B cell (primary cell): ENCODE data around the gene XPO5. TPM values are rescaled to one million over a fixed set of nuclear protein-coding genes. Genes with fewer than 3 reads are reported as not detected.

Experiments used
- ATAC-seq: fragments of 200-7000 bp; cut with Tn5 transposase; one replicate; pipeline ENCODE4 v1.10.0; 2021; ENCODE audit warnings: low read depth, mild to moderate bottlenecking, moderate number of reproducible peaks, moderate library complexity
- CTCF ChIA-PET: fragments of 350-600 bp; sonication (Branson Sonifier 250); formaldehyde crosslinking; loops from one replicate; lab custom pipeline; 2021; ENCODE audit warnings: antibody characterized with exemption, inconsistent platforms; lab: Charles Lee
- POLR2A ChIA-PET: fragments of 350-600 bp; sonication (Branson Sonifier 250); formaldehyde crosslinking; loops from one replicate; lab custom pipeline; 2021; ENCODE audit warnings: antibody characterized with exemption; lab: Charles Lee
- DNase-seq: peaks from one replicate; pipeline ENCODE4 v3.0.0; 2013
- H2AFZ ChIP-seq: 2 replicates; pipeline ENCODE4 v1.6.1; 2012; ENCODE audit warnings: mild to moderate bottlenecking, low read depth, low read length; ENCODE audit not compliant: insufficient read depth, poor library complexity, severe bottlenecking
- H3K27ac ChIP-seq, 2 donors: 1 replicate in 1 of 2; 2 replicates in 1 of 2; pipeline ENCODE4 v1.5.1; 2012 to 2013; ENCODE audit warnings: low read length in 2 of 2, mild to moderate bottlenecking in 2 of 2, moderate library complexity in 1 of 2
- H3K27me3 ChIP-seq, 4 experiments: fragments of 200-600 bp in 1 of 4; sonication (generic) in 1 of 4; replicated peaks in 1 of 4; 1 replicate in 2 of 4; 2 replicates in 2 of 4; pipeline versions ENCODE4 v1.6.1 to v1.7.0; 2013 to 2016; ENCODE audit warnings: low read length in 3 of 4, mild to moderate bottlenecking in 2 of 4, mixed read lengths in 1 of 4, moderate library complexity in 1 of 4; ENCODE audit not compliant: insufficient read depth in 4 of 4, control insufficient read depth in 3 of 4; ENCODE audit errors: control extremely low read depth in 1 of 4
- H3K36me3 ChIP-seq, 2 experiments: replicated peaks in 1 of 2; 1 replicate in 1 of 2; 2 replicates in 1 of 2; pipeline versions ENCODE4 v1.6.1 to v1.7.1; 2013; ENCODE audit warnings: low read length in 1 of 2; ENCODE audit not compliant: insufficient read depth in 2 of 2, control insufficient read depth in 1 of 2; ENCODE audit errors: control extremely low read depth in 1 of 2, extremely low read depth in 1 of 2
- H3K4me1 ChIP-seq, 2 donors: fragments of 200-600 bp in 1 of 2; sonication (generic) in 1 of 2; 1 replicate in 1 of 2; 2 replicates in 1 of 2; pipeline versions ENCODE4 v1.5.1 to v1.6.1; 2013 to 2017; ENCODE audit warnings: low read length in 2 of 2; ENCODE audit not compliant: control insufficient read depth in 2 of 2, insufficient read depth in 2 of 2
- H3K4me2 ChIP-seq: replicated peaks from 2 replicates; pipeline ENCODE3; 2012; ENCODE audit warnings: mild to moderate bottlenecking, low read depth, low read length; ENCODE audit not compliant: poor library complexity, severe bottlenecking
- H3K4me3 ChIP-seq, 5 experiments: fragments of 200-600 bp in 1 of 5; sonication (generic) in 1 of 5; 1 replicate in 3 of 5; 2 replicates in 2 of 5; pipeline versions ENCODE4 v1.5.1 to v1.7.0; 2011 to 2016; ENCODE audit warnings: low read length in 4 of 5, mild to moderate bottlenecking in 4 of 5, low read depth in 2 of 5, control low read depth in 1 of 5, moderate library complexity in 1 of 5; ENCODE audit not compliant: insufficient read depth in 1 of 5; ENCODE audit errors: control extremely low read depth in 1 of 5, extremely low read depth in 1 of 5
- H3K79me2 ChIP-seq: fragments of 200-600 bp; sonication (generic); one replicate; pipeline ENCODE4 v1.6.0; 2016; ENCODE audit warnings: low read length; ENCODE audit not compliant: control insufficient read depth, insufficient read depth
- H3K9ac ChIP-seq: fragments of 200-600 bp; sonication (generic); 2 replicates; pipeline ENCODE4 v1.6.1; 2017; ENCODE audit warnings: mild to moderate bottlenecking, low read length, moderate library complexity
- H3K9me3 ChIP-seq, 3 donors: one replicate each; pipeline versions ENCODE4 v1.6.1 to v1.7.1; 2013; ENCODE audit warnings: low read length in 2 of 3; ENCODE audit not compliant: control insufficient read depth in 2 of 3, insufficient read depth in 1 of 3; ENCODE audit errors: control extremely low read depth in 1 of 3
- H4K20me1 ChIP-seq: 2 replicates; pipeline ENCODE4 v1.6.0; 2012; ENCODE audit warnings: mild to moderate bottlenecking, low read length; ENCODE audit not compliant: insufficient read depth, control insufficient read depth, poor library complexity, severe bottlenecking
- H3K27ac Mint-ChIP-seq: one replicate; pipeline ENCODE4 v1.8.0; 2021; ENCODE audit warnings: mixed read lengths
- H3K27me3 Mint-ChIP-seq: one replicate; pipeline ENCODE4 v1.8.0; 2021; ENCODE audit warnings: mixed read lengths
- H3K4me1 Mint-ChIP-seq: one replicate; pipeline ENCODE4 v1.8.0; 2021; ENCODE audit warnings: mixed read lengths
- H3K4me3 Mint-ChIP-seq: one replicate; pipeline ENCODE4 v1.8.0; 2021; ENCODE audit warnings: mixed read lengths
- H3K9me3 Mint-ChIP-seq: one replicate; pipeline ENCODE4 v1.8.0; 2022; ENCODE audit warnings: mixed read lengths; ENCODE audit not compliant: insufficient read depth
- EZH2 ChIP-seq: IDR thresholded peaks from 2 replicates; pipeline ENCODE4 v1.6.1; 2012; ENCODE audit warnings: borderline replicate concordance, low read depth, mild to moderate bottlenecking, moderate library complexity, low read length; ENCODE audit not compliant: insufficient read depth, poor library complexity, severe bottlenecking
- WGBS: methylation state at CpG from one replicate; pipeline ENCODE4 v1.1.5; 2013; ENCODE audit warnings: missing lambda C conversion rate; ENCODE audit not compliant: insufficient coverage; 5-methylcytosine and 5-hydroxymethylcytosine counted together
- intact Hi-C: fragments of 100-400 bp; cut with micrococcal nuclease; formaldehyde crosslinking; loops from one replicate; pipeline ENCODE4 v1.10.0; 2022
- polyA plus RNA-seq: library from polyadenylated mRNA; depleted of rRNA; stranded (reverse); fragments of >200 nt; gene quantifications from 2 replicates; pipeline ENCODE4 v1.2.3, GENCODE V29; 2012
- total RNA-seq, 2 donors: library from RNA; stranded (reverse); fragments of 120-200 nt in 1 of 2; gene quantifications; 1 replicate in 1 of 2; 2 replicates in 1 of 2; pipeline versions ENCODE4 v1.2.3 to v1.2.4, GENCODE V29; 2013 to 2022
- TF ChIP-seq, protein P1 (sequence below): fragments of 200-600 bp; IDR thresholded peaks from one replicate; pipeline ENCODE4 v1.8.0; 2022; ENCODE audit warnings: antibody characterized with exemption, mild to moderate bottlenecking

Gene XPO5
- total and polyA plus RNA-seq, 2 donors (not counting 1 experiment from before 2014, with no cell fraction given) = 14.4 to 45.7 TPM

GRCh38 chr6:43495409-43495941 is 80.4 kb downstream of the XPO5 start:
- no peak overlapping the region for H3K27ac Mint-ChIP-seq
- 73% methylated on average over 3 of the region's 4 CpGs for WGBS
- H3K27me3 ChIP-seq = no peaks in the 10 kb centered on the region
- POLR2A ChIA-PET = no interaction called here
- H3K4me1 ChIP-seq = peaks cover 0 to 6% of the 10 kb centered on the region in 2 donors
- intact Hi-C loops = no loop called here
- no peak for TF ChIP-seq EZH2
- TF ChIP-seq, protein P1, sequence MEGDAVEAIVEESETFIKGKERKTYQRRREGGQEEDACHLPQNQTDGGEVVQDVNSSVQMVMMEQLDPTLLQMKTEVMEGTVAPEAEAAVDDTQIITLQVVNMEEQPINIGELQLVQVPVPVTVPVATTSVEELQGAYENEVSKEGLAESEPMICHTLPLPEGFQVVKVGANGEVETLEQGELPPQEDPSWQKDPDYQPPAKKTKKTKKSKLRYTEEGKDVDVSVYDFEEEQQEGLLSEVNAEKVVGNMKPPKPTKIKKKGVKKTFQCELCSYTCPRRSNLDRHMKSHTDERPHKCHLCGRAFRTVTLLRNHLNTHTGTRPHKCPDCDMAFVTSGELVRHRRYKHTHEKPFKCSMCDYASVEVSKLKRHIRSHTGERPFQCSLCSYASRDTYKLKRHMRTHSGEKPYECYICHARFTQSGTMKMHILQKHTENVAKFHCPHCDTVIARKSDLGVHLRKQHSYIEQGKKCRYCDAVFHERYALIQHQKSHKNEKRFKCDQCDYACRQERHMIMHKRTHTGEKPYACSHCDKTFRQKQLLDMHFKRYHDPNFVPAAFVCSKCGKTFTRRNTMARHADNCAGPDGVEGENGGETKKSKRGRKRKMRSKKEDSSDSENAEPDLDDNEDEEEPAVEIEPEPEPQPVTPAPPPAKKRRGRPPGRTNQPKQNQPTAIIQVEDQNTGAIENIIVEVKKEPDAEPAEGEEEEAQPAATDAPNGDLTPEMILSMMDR = no peak
- DNase-seq (no peak), ATAC-seq (no peak)
- H3K9me3 ChIP-seq = no peaks in the 10 kb centered on the region
- no peak overlapping the region for H3K27ac ChIP-seq
- no peak overlapping the region for H3K9ac ChIP-seq
- no peak overlapping the region for H3K4me3 Mint-ChIP-seq
- peaks cover 0 to 49% of the 10 kb centered on the region in 2 experiments for H3K36me3 ChIP-seq
- no peak overlapping the region for H2AFZ ChIP-seq
- H3K4me2 ChIP-seq = no peak overlapping the region
- H3K9me3 Mint-ChIP-seq = no peaks in the 10 kb centered on the region
- peaks cover 30% of the 10 kb centered on the region for H3K79me2 ChIP-seq
- no peaks in the 10 kb centered on the region for H3K27me3 Mint-ChIP-seq
- peaks cover 12% of the 10 kb centered on the region for H3K4me1 Mint-ChIP-seq
- H3K4me3 ChIP-seq = no peak overlapping the region
- CTCF ChIA-PET = interaction anchor here (1.5 to 8.0 kb wide), 2 partner anchors 10 to 41 kb away, joined by 5 to 69 read pairs; no protein-coding TSS in a partner anchor
- no peaks in the 10 kb centered on the region for H4K20me1 ChIP-seq

- CTCF ChIA-PET = interaction anchor here (8.0 kb wide), 1 partner anchor 10 kb away, joined by 69 read pairs; no protein-coding TSS in a partner anchor
Measured at GRCh38 chr6:43494766-43495165, 81.1 kb downstream of the XPO5 start.

More at GRCh38 chr6:43494766-43495165, 81.1 kb downstream of the XPO5 start:
- no peak for DNase-seq
- Histone ChIP-seq H3K27ac (no peak overlapping the region), H3K27me3 (no peaks in the 10 kb centered on the region), H3K9me3 (no peaks in the 10 kb centered on the region), H3K9ac (no peak overlapping the region), H3K4me2 (no peak overlapping the region), H3K4me3 (no peak overlapping the region), H3K4me1 (peaks cover 0 to 6% of the 10 kb centered on the region in 2 donors), H2AFZ (no peak overlapping the region), H3K36me3 (peaks cover 0 to 48% of the 10 kb centered on the region in 2 experiments), H4K20me1 (no peaks in the 10 kb centered on the region), H3K79me2 (peaks cover 30% of the 10 kb centered on the region)
- Mint-ChIP-seq H3K4me3 (no peak overlapping the region), H3K27me3 (no peaks in the 10 kb centered on the region), H3K27ac (no peak overlapping the region), H3K9me3 (no peaks in the 10 kb centered on the region), H3K4me1 (peaks cover 16% of the 10 kb centered on the region)
- intact Hi-C loops = no loop called here
- POLR2A ChIA-PET = interaction anchor here (0.6 kb wide), 1 partner anchor 131 kb away, joined by 7 read pairs; no protein-coding TSS in a partner anchor
- WGBS = 96% methylated on average over 4 of the region's 4 CpGs
- ATAC-seq = no peak
- TF ChIP-seq EZH2 = no peak
- TF ChIP-seq, protein P1 = no peak
